Omental fat pad (tissue), 4 donors: ENCODE measurements around the gene CTDP1. TPM values are rescaled to one million over a fixed set of nuclear protein-coding genes. Genes with fewer than 3 reads are reported as not detected.
"Not testable (repeated sequence)": the region's sequence is repeated elsewhere in the genome, so short reads cannot be mapped to it uniquely, and the experiment has no call there.

Experiments used
- ATAC-seq: fragments of 150-250 bp; one replicate; pipeline ENCODE4 v1.9.1; 2016; ENCODE audit warnings: mild to moderate bottlenecking, moderate library complexity; ENCODE audit not compliant: low FRiP score
- DNase-seq: peaks from one replicate; pipeline ENCODE4 v3.0.0-alpha.2; 2019; ENCODE audit warnings: low spot score
- CTCF ChIP-seq, 3 donors: fragments of 450-650 bp; IDR thresholded peaks; one replicate each; pipeline ENCODE4 v1.5.1; 2016 to 2017; ENCODE audit warnings: antibody characterized with exemption in 3 of 3, mild to moderate bottlenecking in 3 of 3, moderate library complexity in 2 of 3
- total RNA-seq, 4 donors: library from RNA; depleted of rRNA; stranded (reverse); fragments of >200 nt; gene quantifications; one replicate each; pipeline ENCODE4 v1.1.0, GENCODE V29; 2016

The CTDP1 gene
- total RNA-seq, 4 donors from 2014 or later = 11.8 to 25.2 (median 16.0) TPM

- ATAC-seq = no peak
- DNase-seq = no peak
- no peak for TF ChIP-seq CTCF (IDR thresholded peaks at IDR 0.05)
These were observed 39.4 kb downstream of the CTDP1 start for GRCh38 chr18:79718878-79719477.

GRCh38 chr18:79719478-79720358 is 40.1 kb downstream of the CTDP1 start:
- not testable (repeated sequence) for ATAC-seq, DNase-seq

- no peak for ATAC-seq
- no peak for DNase-seq
- TF ChIP-seq CTCF (IDR thresholded peaks at IDR 0.05) = no peak
These were observed 40.7 kb downstream of the CTDP1 start for GRCh38 chr18:79720359-79720733.

- DNase-seq (no peak), ATAC-seq (no peak)
- TF ChIP-seq CTCF (IDR thresholded peaks at IDR 0.05) = no peak
These were observed 43.4 kb downstream of the CTDP1 start for GRCh38 chr18:79723036-79723435.

- no peak for DNase-seq
- ATAC-seq = no peak
- no peak for TF ChIP-seq CTCF (IDR thresholded peaks at IDR 0.05)
These were observed 44.0 kb downstream of the CTDP1 start for GRCh38 chr18:79723628-79724027.

- DNase-seq (no peak), ATAC-seq (no peak)
- TF ChIP-seq CTCF (IDR thresholded peaks at IDR 0.05) = no peak
These were observed 44.9 kb downstream of the CTDP1 start for GRCh38 chr18:79724299-79725080.

- no peak for ATAC-seq
- TF ChIP-seq CTCF (IDR thresholded peaks at IDR 0.05) = no peak
- no peak for DNase-seq
These were observed 45.9 kb downstream of the CTDP1 start for GRCh38 chr18:79725486-79725885.
